CD14-positive monocyte (primary cell): Measurements from ENCODE around the gene PRR23B. TPM values are rescaled to one million over a fixed set of nuclear protein-coding genes. Genes with fewer than 3 reads are reported as not detected.

Experiments
- DNase-seq, 3 donors: peaks; one replicate each; pipeline ENCODE4 v3.0.0-alpha.2; 2011 to 2022
- H2AFZ ChIP-seq: 2 replicates; pipeline ENCODE4 v1.6.0; 2012; ENCODE audit warnings: mild to moderate bottlenecking, low read depth, low read length, inconsistent platforms; ENCODE audit not compliant: insufficient read depth, poor library complexity, severe bottlenecking
- H3K27ac ChIP-seq, 2 donors: 1 replicate in 1 of 2; 2 replicates in 1 of 2; pipeline ENCODE4 v1.5.1; 2012 to 2013; ENCODE audit warnings: low read length in 2 of 2, control low read depth in 1 of 2, inconsistent platforms in 1 of 2, low read depth in 1 of 2, mild to moderate bottlenecking in 1 of 2
- H3K27me3 ChIP-seq, 2 donors: one replicate each; pipeline versions ENCODE4 v1.6.0 to v1.6.1; 2011 to 2013; ENCODE audit warnings: low read length in 2 of 2; ENCODE audit not compliant: control insufficient read depth in 2 of 2, insufficient read depth in 2 of 2
- H3K36me3 ChIP-seq, 2 donors: replicated peaks in 1 of 2; 1 replicate in 1 of 2; 2 replicates in 1 of 2; pipeline versions ENCODE4 v1.5.1 to v1.6.1; 2012 to 2013; ENCODE audit warnings: low read length in 2 of 2, control low read depth in 1 of 2, inconsistent platforms in 1 of 2, mild to moderate bottlenecking in 1 of 2; ENCODE audit not compliant: insufficient read depth in 2 of 2, control insufficient read depth in 1 of 2
- H3K4me1 ChIP-seq, 2 donors: 1 replicate in 1 of 2; 2 replicates in 1 of 2; pipeline versions ENCODE4 v1.5.1 to v1.6.1; 2012 to 2013; ENCODE audit warnings: low read length in 2 of 2, control low read depth in 1 of 2, inconsistent platforms in 1 of 2, mild to moderate bottlenecking in 1 of 2, moderate library complexity in 1 of 2; ENCODE audit not compliant: insufficient read depth in 2 of 2, control insufficient read depth in 1 of 2
- H3K4me2 ChIP-seq: replicated peaks from 2 replicates; pipeline ENCODE3; 2012; ENCODE audit warnings: low read length, moderate library complexity, mild to moderate bottlenecking; ENCODE audit not compliant: poor library complexity, severe bottlenecking; ENCODE audit errors: extremely low read depth
- H3K4me3 ChIP-seq, 3 experiments: fragments of 200-600 bp in 1 of 3; sonication (generic) in 1 of 3; replicated peaks in 1 of 3; 1 replicate in 2 of 3; 2 replicates in 1 of 3; pipeline ENCODE4 v1.5.1; 2011 to 2013; ENCODE audit warnings: low read length in 3 of 3, mild to moderate bottlenecking in 3 of 3, control low read depth in 2 of 3, low read depth in 2 of 3, inconsistent platforms in 1 of 3, moderate library complexity in 1 of 3
- H3K79me2 ChIP-seq: 2 replicates; pipeline ENCODE4 v1.6.0; 2012; ENCODE audit warnings: mild to moderate bottlenecking, control low read depth, inconsistent platforms, low read length, moderate library complexity; ENCODE audit not compliant: insufficient read depth
- H3K9ac ChIP-seq: 2 replicates; pipeline ENCODE4 v1.6.0; 2017; ENCODE audit warnings: low read length, mild to moderate bottlenecking; ENCODE audit not compliant: insufficient read depth, poor library complexity, severe bottlenecking
- H3K9me3 ChIP-seq, 2 donors: replicated peaks in 1 of 2; 1 replicate in 1 of 2; 2 replicates in 1 of 2; pipeline versions ENCODE4 v1.5.1 to v1.6.1; 2012 to 2013; ENCODE audit warnings: low read length in 2 of 2, control low read depth in 1 of 2; ENCODE audit not compliant: control insufficient read depth in 1 of 2, insufficient read depth in 1 of 2
- H4K20me1 ChIP-seq: 2 replicates; pipeline ENCODE4 v1.6.0; 2012; ENCODE audit warnings: mild to moderate bottlenecking, low read length, control low read depth, moderate library complexity; ENCODE audit not compliant: insufficient read depth
- H3K27ac Mint-ChIP-seq, 7 donors: one replicate each; pipeline ENCODE4 v1.8.0; 2020; ENCODE audit warnings: mild to moderate bottlenecking in 7 of 7, mixed read lengths in 7 of 7, moderate library complexity in 6 of 7, inconsistent platforms in 2 of 7
- H3K27me3 Mint-ChIP-seq, 3 donors: one replicate each; pipeline ENCODE4 v1.8.0; 2021 to 2022; ENCODE audit warnings: low read depth in 3 of 3, mild to moderate bottlenecking in 3 of 3, mixed read lengths in 3 of 3, moderate library complexity in 3 of 3, inconsistent platforms in 1 of 3
- H3K36me3 Mint-ChIP-seq, 2 donors: one replicate each; pipeline ENCODE4 v1.8.0; 2020; ENCODE audit warnings: mixed read lengths in 2 of 2, inconsistent platforms in 1 of 2, mild to moderate bottlenecking in 1 of 2
- H3K4me1 Mint-ChIP-seq: one replicate; pipeline ENCODE4 v1.8.0; 2020; ENCODE audit warnings: mild to moderate bottlenecking, mixed read lengths
- H3K4me3 Mint-ChIP-seq, 2 donors: one replicate each; pipeline ENCODE4 v1.8.0; 2020; ENCODE audit warnings: mild to moderate bottlenecking in 2 of 2, mixed read lengths in 2 of 2, moderate library complexity in 1 of 2
- H3K9me3 Mint-ChIP-seq, 7 donors: one replicate each; pipeline ENCODE4 v1.8.0; 2020 to 2022; ENCODE audit warnings: mixed read lengths in 7 of 7, mild to moderate bottlenecking in 6 of 7, moderate library complexity in 6 of 7, inconsistent platforms in 2 of 7
- WGBS: methylation state at CpG from one replicate; pipeline ENCODE4 v1.1.5; 2013; ENCODE audit warnings: missing lambda C conversion rate; ENCODE audit not compliant: insufficient coverage; 5-methylcytosine and 5-hydroxymethylcytosine counted together
- intact Hi-C, 2 donors: fragments of 100-400 bp; cut with micrococcal nuclease; formaldehyde crosslinking; loops; one replicate each; pipeline versions ENCODE4 v1.15.0 to v1.15.1; 2023
- polyA plus RNA-seq, 3 donors: library from polyadenylated mRNA; depleted of rRNA in 1 of 3; unstranded in 2 of 3; stranded (reverse) in 1 of 3; fragments of 300-500 nt in 2 of 3; fragments of >200 nt in 1 of 3; fragmentation: Illumina TruSeq in 2 of 3; gene quantifications; 1 replicate in 2 of 3; 2 replicates in 1 of 3; pipeline ENCODE4 v1.2.3, GENCODE V29; 2012 to 2021
- TF ChIP-seq, protein P1 (sequence below): fragments of 200-600 bp; IDR thresholded peaks from one replicate; pipeline ENCODE4 v1.8.0; 2022; ENCODE audit warnings: antibody characterized with exemption, mild to moderate bottlenecking

Gene PRR23B
- polyA plus RNA-seq, 3 donors, result not detected

DNA sequence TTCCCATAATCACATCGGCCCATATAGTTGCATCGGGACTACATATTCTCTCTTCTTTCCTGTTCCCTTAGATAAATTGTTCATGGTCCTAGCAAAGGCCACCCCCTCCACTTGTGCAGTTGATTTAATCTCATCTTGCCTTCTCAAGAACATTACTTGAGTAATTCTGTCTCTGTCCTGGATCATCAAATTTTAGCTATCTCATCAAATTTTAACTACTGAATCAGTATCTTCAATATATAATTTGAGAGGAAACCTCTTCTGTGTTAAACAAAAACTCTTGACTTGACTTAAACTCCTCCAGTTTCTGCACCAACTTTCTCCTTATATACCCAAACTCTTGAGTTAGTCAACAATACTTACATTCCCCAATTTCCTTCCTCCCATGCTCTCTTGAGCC is 4.2 kb upstream of the PRR23B start:
- Histone ChIP-seq H3K4me3 (no peak overlapping the region), H3K27me3 (no peaks in the 10 kb centered on the region), H3K4me1 (no peaks in the 10 kb centered on the region), H3K27ac (no peak overlapping the region), H3K79me2 (no peaks in the 10 kb centered on the region), H3K9ac (no peak overlapping the region), H3K36me3 (no peaks in the 10 kb centered on the region), H2AFZ (no peak overlapping the region), H3K4me2 (no peak overlapping the region), H4K20me1 (no peaks in the 10 kb centered on the region), H3K9me3 (peaks cover 4 to 17% of the 10 kb centered on the region in 2 donors)
- H3K4me1 Mint-ChIP-seq, result no peaks in the 10 kb centered on the region
- 100% methylated on average over 2 of the region's 2 CpGs for WGBS
- DNase-seq, result no peak
- intact Hi-C loops, result no loop called here
- no peak overlapping the region for H3K27ac Mint-ChIP-seq
- no peak overlapping the region for H3K4me3 Mint-ChIP-seq
- H3K27me3 Mint-ChIP-seq, result peaks cover 0 to 1% (median 1%) of the 10 kb centered on the region in 3 donors
- no peaks in the 10 kb centered on the region for H3K36me3 Mint-ChIP-seq
- peaks cover 10 to 31% (median 19%) of the 10 kb centered on the region in 7 donors for H3K9me3 Mint-ChIP-seq
- TF ChIP-seq, protein P1, sequence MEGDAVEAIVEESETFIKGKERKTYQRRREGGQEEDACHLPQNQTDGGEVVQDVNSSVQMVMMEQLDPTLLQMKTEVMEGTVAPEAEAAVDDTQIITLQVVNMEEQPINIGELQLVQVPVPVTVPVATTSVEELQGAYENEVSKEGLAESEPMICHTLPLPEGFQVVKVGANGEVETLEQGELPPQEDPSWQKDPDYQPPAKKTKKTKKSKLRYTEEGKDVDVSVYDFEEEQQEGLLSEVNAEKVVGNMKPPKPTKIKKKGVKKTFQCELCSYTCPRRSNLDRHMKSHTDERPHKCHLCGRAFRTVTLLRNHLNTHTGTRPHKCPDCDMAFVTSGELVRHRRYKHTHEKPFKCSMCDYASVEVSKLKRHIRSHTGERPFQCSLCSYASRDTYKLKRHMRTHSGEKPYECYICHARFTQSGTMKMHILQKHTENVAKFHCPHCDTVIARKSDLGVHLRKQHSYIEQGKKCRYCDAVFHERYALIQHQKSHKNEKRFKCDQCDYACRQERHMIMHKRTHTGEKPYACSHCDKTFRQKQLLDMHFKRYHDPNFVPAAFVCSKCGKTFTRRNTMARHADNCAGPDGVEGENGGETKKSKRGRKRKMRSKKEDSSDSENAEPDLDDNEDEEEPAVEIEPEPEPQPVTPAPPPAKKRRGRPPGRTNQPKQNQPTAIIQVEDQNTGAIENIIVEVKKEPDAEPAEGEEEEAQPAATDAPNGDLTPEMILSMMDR, result no peak

DNA sequence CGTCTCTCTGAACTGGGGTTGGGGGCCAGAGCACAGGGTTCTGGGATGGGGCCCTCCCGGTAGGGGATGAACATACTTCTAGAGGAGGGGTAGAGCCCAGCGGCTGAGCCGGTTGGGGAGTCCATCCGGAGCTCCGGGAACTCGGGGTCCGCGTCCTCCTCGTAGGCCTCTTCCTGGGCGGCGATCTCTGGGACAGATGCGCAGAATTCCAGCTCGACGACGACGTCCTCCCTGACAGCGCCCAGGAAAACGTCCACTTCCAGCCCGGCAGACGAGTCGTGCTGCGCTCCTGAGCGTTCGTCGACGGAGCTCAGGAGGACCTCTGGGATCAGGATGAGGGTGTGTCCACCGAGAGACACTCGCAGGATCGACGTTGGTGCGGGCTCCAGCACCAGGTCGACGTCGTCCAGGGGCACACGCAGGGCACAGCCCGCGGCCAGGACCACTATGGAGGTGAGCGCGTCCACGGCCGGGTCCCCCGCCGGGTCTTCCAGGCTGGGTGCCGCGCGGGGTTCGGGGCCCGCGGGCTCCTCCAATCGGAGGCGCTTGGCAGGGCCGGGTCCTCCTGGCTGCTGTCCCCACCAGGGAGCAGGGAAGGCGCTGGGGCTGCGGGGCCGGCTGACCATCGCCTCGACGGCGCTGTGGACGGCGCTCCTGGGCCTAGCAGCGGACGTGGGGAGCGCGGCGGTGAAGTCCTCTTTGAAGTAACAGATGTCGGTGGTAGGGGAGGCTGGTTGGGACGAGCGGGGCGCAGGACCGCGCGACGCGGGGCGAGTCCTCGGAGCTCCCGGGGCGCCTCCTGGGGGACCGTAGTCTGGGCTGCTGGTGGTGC is 474 bp downstream of the PRR23B start:
- no peak for DNase-seq

More for the DNA sequence above, 474 bp downstream of the PRR23B start:
- no peak overlapping the region for H3K4me3 ChIP-seq
- Mint-ChIP-seq H3K4me3 (peak overlapping the region in 1 of 2 donors; percentile 43), H3K27me3 (peaks cover 0 to 5% (median 3%) of the 10 kb centered on the region in 3 donors), H3K36me3 (no peaks in the 10 kb centered on the region), H3K27ac (peak overlapping the region in 1 of 7 donors; percentile 66), H3K9me3 (peaks cover 19 to 39% (median 23%) of the 10 kb centered on the region in 7 donors), H3K4me1 (no peaks in the 10 kb centered on the region)
- no peaks in the 10 kb centered on the region for H3K36me3 ChIP-seq
- no peaks in the 10 kb centered on the region for H3K4me1 ChIP-seq
- peaks cover 4 to 23% of the 10 kb centered on the region in 2 donors for H3K9me3 ChIP-seq
- WGBS, result 59% methylated on average over 63 of the region's 81 CpGs
- no peaks in the 10 kb centered on the region for H3K79me2 ChIP-seq
- H4K20me1 ChIP-seq, result no peaks in the 10 kb centered on the region
- no peak overlapping the region for H3K4me2 ChIP-seq
- no peak overlapping the region for H2AFZ ChIP-seq
- H3K9ac ChIP-seq, result no peak overlapping the region
- TF ChIP-seq, protein P1, result no peak
- intact Hi-C loops, result no loop called here
- H3K27me3 ChIP-seq, result no peaks in the 10 kb centered on the region
- H3K27ac ChIP-seq, result no peak overlapping the region
